ENCODE measurements around the gene TACR2. TPM values are rescaled to one million over a fixed set of nuclear protein-coding genes. Genes with fewer than 3 reads are reported as not detected.

The TACR2 gene
- total RNA-seq, 4 donors from 2014 or later, result 0.36 to 0.49 TPM; not detected in 2

GRCh38 chr10:69422676-69423075 is 6.0 kb upstream of the TACR2 start:
- TF ChIP-seq POLR2A (IDR thresholded peaks at IDR 0.05) (no peak), CTCF (IDR thresholded peaks at IDR 0.05 in 4 of 5, conservative IDR thresholded peaks at IDR 0.05 in 1 of 5) (no peak)
- intact Hi-C loops (cut with DNase I; ENCODE audit: low total_unique reads), result loop anchor here (1.0 to 5.0 kb wide), 2 partner anchors 13 to 210 kb away; partner anchors contain the start of gene FAM241B
- Histone ChIP-seq H3K4me1 (peaks cover 0 to 5% of the 10 kb centered on the region in 2 donors), H3K9me3 (no peaks in the 10 kb centered on the region), H3K27me3 (no peaks in the 10 kb centered on the region), H3K27ac (peak overlapping the region in 1 of 4 donors; percentile 60), H3K4me3 (no peak overlapping the region), H3K36me3 (no peaks in the 10 kb centered on the region)
- ATAC-seq, result no peak
- DNase-seq, result peak in 1 of 2 donors; percentile 5
- in situ Hi-C loops (cut with MboI; ENCODE audit: low sequenced_read_pairs in 4 of 4), result loop anchor here in 2 of 4 donors (10.0 to 25.0 kb wide), 2 partner anchors 212 to 435 kb away; partner anchors contain the start of genes FAM241B (in 1 of the 2) and KIFBP (in 1 of the 2)

- Histone ChIP-seq H3K4me1 (peaks cover 0 to 3% of the 10 kb centered on the region in 2 donors), H3K9me3 (no peaks in the 10 kb centered on the region), H3K27ac (peak overlapping the region; percentile 39 to 80 (median 68)), H3K36me3 (no peaks in the 10 kb centered on the region), H3K4me3 (no peak overlapping the region), H3K27me3 (no peaks in the 10 kb centered on the region)
- DNase-seq (peak; percentile 84 to 90), ATAC-seq (peak; percentile 88 to 91)
- intact Hi-C loops (cut with DNase I; ENCODE audit: low total_unique reads) (loop anchor here (1.0 to 5.0 kb wide), 2 partner anchors 12 to 211 kb away; partner anchors contain the start of gene FAM241B), in situ Hi-C loops (cut with MboI; ENCODE audit: low sequenced_read_pairs in 4 of 4) (loop anchor here in 2 of 4 donors (10.0 to 25.0 kb wide), 2 partner anchors 213 to 434 kb away; partner anchors contain the start of genes FAM241B (in 1 of the 2) and KIFBP (in 1 of the 2))
- TF ChIP-seq CTCF (IDR thresholded peaks at IDR 0.05 in 4 of 5, conservative IDR thresholded peaks at IDR 0.05 in 1 of 5) (peak in 2 of 5 experiments; percentile 8 to 9), POLR2A (IDR thresholded peaks at IDR 0.05) (no peak)
Observed at GRCh38 chr10:69421611-69422308, 5.0 kb upstream of the TACR2 start.

GRCh38 chr10:69419744-69420126 is 3.0 kb upstream of the TACR2 start:
- intact Hi-C loops (cut with DNase I; ENCODE audit: low total_unique reads), result loop anchor here (5.0 kb wide), 1 partner anchor 213 kb away; the partner anchor contains the start of gene FAM241B
- in situ Hi-C loops (cut with MboI; ENCODE audit: low sequenced_read_pairs in 4 of 4), result loop anchor here in 2 of 4 donors (10.0 to 25.0 kb wide), 2 partner anchors 215 to 432 kb away; partner anchors contain the start of genes FAM241B (in 1 of the 2) and KIFBP (in 1 of the 2)
- no peak for TF ChIP-seq POLR2A (IDR thresholded peaks at IDR 0.05)
- no peak for TF ChIP-seq CTCF (IDR thresholded peaks at IDR 0.05 in 4 of 5, conservative IDR thresholded peaks at IDR 0.05 in 1 of 5)
- no peaks in the 10 kb centered on the region for H3K27me3 ChIP-seq
- ATAC-seq, result no peak
- H3K4me3 ChIP-seq, result no peak overlapping the region
- no peaks in the 10 kb centered on the region for H3K36me3 ChIP-seq
- no peak for DNase-seq
- H3K27ac ChIP-seq, result no peak overlapping the region
- H3K9me3 ChIP-seq, result no peaks in the 10 kb centered on the region
- peaks cover 0 to 3% of the 10 kb centered on the region in 2 donors for H3K4me1 ChIP-seq

GRCh38 chr10:69419096-69419743 is 2.5 kb upstream of the TACR2 start:
- Histone ChIP-seq H3K4me1 (peaks cover 0 to 3% of the 10 kb centered on the region in 2 donors), H3K27me3 (no peaks in the 10 kb centered on the region), H3K4me3 (no peak overlapping the region), H3K27ac (no peak overlapping the region), H3K36me3 (no peaks in the 10 kb centered on the region), H3K9me3 (no peaks in the 10 kb centered on the region)
- DNase-seq (no peak), ATAC-seq (no peak)
- in situ Hi-C loops (cut with MboI; ENCODE audit: low sequenced_read_pairs in 4 of 4) (loop anchor here in 1 of 4 donors (25.0 kb wide), 1 partner anchor 432 kb away; the partner anchor contains the start of gene KIFBP), intact Hi-C loops (cut with DNase I; ENCODE audit: low total_unique reads) (no loop called here)
- TF ChIP-seq POLR2A (IDR thresholded peaks at IDR 0.05) (no peak), CTCF (IDR thresholded peaks at IDR 0.05 in 4 of 5, conservative IDR thresholded peaks at IDR 0.05 in 1 of 5) (no peak)
